LNCAP (cell line): Measurements from ENCODE around the gene C12orf60.

Source experiments
- TF ChIP-seq, protein P1 (sequence below): fragments of 450-650 bp; IDR thresholded peaks from 2 replicates; pipeline ENCODE4 v1.5.1; 2017; ENCODE audit warnings: mild to moderate bottlenecking

C12orf60 gene

DNA sequence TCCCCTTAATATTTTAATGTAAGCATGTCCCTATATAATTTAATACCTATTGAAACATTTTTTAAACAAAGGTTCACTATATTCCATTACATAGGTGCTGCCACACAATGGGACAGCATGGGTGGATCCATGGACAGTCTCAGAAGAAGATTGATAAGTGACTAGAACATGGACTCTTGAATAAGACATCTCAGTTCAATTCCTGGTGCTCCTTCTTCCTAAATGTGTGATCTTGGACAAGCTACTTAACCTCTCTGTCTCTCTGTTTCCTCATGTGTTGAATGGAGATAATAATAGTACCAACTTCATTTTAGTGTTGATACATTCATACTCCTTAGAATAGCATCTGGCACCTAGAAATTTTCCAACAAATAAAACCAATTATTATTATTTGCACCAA lies 40.9 kb downstream of the C12orf60 start:
- TF ChIP-seq, protein P1, sequence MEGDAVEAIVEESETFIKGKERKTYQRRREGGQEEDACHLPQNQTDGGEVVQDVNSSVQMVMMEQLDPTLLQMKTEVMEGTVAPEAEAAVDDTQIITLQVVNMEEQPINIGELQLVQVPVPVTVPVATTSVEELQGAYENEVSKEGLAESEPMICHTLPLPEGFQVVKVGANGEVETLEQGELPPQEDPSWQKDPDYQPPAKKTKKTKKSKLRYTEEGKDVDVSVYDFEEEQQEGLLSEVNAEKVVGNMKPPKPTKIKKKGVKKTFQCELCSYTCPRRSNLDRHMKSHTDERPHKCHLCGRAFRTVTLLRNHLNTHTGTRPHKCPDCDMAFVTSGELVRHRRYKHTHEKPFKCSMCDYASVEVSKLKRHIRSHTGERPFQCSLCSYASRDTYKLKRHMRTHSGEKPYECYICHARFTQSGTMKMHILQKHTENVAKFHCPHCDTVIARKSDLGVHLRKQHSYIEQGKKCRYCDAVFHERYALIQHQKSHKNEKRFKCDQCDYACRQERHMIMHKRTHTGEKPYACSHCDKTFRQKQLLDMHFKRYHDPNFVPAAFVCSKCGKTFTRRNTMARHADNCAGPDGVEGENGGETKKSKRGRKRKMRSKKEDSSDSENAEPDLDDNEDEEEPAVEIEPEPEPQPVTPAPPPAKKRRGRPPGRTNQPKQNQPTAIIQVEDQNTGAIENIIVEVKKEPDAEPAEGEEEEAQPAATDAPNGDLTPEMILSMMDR, result no peak

DNA sequence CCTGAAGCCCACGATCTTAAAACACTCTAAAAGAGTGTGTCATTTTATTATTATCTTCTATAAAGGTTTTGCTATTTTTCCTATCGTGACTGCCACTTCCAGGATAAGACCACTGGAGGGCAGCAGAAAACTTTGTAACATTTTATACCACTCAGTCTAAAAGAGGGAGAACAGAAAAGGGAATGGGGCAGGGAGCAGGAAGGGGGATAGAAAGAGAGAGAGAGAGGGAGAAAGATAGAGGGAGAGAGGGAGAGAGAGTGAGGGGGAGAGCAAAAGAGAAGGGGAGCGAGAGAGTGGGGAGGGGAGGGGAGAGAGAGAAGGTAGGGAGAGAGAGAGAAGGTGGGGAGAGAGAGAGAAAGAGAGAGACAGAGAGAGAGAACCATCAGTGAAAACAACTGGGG lies 41.9 kb downstream of the C12orf60 start:
- TF ChIP-seq, protein P1, result peak; percentile 82

DNA sequence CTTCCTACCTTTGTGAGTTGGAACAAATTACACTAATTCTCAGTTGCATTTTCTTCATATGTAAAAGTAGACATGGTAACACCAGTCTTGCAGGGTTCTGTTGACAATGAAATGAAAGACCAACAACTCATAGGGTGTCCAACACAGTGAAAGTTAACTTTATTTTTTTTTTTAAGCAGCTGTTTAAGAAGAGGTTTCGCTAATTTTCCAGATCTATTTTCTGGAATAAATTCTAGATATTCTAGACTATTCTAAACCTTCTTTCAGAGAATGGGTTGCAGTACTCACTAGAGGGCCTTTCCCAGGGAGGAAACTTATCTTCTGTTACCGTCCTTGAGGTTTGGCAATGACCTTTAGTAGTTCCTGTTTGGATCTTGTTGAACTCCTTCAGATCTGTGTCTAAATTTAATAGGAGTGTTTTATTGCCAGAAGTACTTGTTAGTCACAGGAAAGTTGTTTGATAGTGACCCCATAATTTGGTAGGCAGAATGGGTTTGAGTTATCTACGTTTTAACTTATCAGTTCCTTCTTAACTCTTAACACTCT lies 42.6 kb downstream of the C12orf60 start:
- TF ChIP-seq, protein P1, result no peak

DNA sequence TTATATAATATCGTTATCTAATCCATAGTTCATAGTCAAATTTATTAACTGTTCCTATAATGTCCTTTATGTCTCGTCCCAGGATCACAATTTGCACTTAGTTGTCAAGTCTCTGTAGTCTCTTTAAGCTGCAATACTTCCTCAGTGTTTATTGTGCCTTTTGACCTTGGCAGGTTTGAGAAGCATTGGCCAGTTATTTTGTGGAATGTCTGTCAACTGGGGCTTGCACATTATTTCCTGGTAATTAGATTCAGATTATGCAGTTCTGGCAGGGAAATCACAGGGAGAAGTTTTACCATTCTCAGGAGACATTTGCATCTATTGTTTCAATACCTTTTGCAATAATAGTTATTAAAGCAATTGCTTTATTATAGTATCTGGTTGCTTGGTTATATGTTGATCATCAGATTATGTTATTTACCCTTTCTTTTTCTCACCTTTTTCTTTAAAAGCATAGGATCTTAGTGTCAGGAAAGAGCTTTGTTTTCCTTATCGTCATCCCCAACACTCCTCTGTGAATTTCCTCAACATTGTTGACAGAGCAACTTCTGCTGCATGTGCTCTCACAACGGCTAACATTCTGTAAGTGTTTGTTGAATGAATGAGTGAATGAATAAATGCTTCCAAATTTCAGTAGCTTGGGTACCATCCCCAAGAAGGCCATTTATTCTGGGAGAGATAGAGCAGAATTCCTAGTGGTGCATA lies 43.6 kb downstream of the C12orf60 start:
- TF ChIP-seq, protein P1, result no peak

DNA sequence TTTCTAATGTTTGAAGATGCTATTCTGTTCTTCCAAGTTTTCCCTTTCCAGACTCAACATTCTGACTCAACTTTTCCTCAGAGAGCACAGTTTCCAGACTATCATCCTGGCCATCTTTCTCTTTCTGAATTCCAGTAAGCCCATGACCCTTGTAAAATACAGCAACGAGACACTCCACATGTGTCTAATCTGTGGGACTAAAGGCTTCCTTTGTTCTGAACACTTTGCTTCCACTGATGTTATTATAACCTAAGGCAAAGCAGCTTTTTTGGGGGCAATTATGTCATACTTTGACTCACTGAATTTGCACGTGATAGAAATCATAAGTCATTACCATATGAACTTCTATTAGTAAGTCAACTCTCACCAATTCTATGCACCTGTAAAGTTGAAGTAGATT lies 46.2 kb downstream of the C12orf60 start:
- TF ChIP-seq, protein P1, result no peak

DNA sequence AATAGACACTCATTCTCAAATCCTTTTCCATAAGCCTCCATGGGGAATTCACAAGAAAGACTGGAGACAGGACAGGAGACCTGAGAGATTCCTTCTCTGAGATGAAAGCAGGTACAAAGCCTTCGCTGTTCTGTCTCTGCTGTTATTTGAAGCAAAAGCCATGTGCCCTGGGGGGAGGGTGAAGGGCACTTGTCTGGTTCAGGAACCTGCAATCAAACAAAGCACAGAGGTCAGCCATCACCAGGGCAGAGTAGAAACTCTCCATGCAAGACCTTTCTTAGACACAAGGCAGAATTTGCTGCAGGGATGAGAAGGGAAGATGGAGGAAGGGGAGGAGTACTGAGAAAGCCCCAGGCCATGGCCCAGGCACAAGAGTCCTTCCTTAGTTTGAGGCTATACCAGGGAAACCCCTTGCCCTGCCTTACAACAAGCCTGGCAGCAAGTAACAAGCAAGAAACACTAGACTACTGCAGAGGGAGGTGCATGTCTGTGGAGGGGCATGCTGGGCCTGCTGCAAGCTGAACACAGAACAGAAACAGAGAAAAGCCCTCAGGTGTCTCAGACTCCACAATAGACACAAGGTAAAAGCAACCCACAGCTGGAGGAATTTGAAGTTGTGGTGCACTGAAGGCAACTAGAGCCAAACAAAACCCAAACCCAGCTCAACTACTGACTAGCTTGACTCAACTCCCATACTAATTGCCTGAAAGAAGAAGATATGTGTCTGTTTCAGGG lies 47.6 kb downstream of the C12orf60 start:
- TF ChIP-seq, protein P1, result no peak

DNA sequence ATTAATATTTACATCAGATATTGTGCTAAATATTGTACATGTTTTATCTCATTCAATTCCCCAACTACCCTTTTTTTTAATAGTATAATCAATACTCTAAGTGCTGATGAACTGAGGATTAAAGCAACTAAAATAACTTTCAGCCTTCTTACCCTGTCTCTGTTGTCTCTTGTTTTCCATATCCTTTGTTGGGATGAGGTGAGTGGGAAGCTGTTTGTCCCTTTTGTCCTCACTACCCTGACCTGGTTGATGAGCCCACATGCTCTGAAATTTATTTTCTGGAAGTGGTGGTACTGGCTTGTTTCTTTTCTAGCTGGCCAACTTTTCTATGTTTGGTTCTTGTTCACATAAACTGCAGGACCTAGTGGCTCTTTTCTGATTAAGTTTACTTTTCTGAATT lies 49.4 kb downstream of the C12orf60 start:
- TF ChIP-seq, protein P1, result no peak
